Hematopoietic multipotent progenitor cell treated with erythropoietin and hydrocortisone succinate and interleukin-3 and kit ligand, for 17 days (in vitro differentiated cells): ENCODE measurements around the gene RPF1.
A peak's percentile ranks its signal among the peaks of the same experiment; 100 is the strongest.
"Not testable (repeated sequence)": the region's sequence is repeated elsewhere in the genome, so short reads cannot be mapped to it uniquely, and the experiment has no call there.

Experiments used
- DNase-seq: peaks from one replicate; pipeline ENCODE4 v3.0.0-alpha.2; 2015; ENCODE audit warnings: low spot score

The RPF1 gene

GRCh38 chr1:84493747-84494146 lies 14.7 kb downstream of the RPF1 start:
- no peak for DNase-seq

DNA sequence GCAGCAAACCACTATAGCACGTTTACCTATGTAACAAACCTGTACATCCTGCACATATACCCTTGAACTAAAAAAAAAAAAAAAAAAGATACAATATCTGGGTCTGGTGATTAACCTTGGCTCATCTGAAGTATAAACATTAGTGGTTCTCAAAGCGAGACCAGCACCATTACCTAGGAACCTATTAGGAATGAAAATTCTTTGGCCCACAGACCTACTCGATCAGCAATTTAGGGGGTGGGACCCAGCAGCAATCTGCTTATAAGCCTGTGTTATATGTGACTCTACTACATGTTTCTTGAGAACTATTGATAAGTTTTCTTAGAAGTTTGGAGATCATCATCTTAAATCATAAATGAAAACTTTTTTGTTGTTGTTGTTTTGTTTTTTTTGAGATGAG lies 17.4 kb downstream of the RPF1 start:
- no peak for DNase-seq

DNA sequence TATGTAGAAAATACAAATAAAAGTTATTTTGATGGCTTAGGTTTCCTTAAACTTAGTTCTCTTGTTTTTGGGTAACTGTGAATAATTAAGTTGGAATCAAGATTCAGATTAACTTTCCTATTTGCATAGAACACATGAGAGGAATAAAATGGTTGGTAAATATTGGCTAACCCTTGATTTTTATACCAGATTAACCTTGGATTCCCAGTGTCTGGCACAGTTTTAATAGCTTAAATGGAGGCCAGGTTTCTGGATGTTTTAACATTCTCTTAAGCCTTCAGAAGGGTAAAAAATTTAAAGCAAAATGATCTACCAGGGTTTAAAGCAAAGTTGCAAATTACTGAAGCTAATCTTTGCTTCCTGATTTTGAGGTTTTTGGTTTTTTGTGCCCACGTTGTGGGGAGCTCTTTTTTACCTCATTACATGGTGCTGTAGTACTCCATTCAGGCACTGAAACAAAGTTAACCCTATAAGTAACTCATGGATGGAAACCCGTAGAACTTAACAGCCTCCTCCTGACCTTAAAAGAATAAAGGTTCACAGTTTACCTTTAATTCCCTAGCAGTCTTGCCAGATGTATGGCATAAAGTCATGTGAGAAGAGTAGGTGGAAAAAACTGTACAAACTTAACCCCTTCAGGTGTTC lies 18.7 kb downstream of the RPF1 start:
- DNase-seq, result no peak

DNA sequence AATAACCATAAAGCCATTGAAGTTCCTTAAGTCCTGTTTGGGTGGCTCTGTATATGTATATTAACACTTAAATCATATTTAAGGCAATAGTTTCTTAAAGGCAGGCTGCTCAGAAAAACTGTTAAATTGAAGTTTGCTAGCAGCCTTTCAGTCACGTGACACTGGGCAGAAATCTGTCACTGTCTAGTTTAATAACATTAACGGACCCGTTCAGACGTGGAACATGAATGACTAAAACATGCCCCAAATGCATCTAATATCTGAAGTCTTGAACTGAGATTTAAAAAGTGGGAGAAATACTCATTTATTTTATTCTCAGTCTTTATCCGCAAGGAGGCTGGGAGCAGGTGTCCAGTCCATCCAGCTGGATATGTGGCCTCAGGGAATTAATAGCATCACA lies 23.9 kb downstream of the RPF1 start:
- no peak for DNase-seq

DNA sequence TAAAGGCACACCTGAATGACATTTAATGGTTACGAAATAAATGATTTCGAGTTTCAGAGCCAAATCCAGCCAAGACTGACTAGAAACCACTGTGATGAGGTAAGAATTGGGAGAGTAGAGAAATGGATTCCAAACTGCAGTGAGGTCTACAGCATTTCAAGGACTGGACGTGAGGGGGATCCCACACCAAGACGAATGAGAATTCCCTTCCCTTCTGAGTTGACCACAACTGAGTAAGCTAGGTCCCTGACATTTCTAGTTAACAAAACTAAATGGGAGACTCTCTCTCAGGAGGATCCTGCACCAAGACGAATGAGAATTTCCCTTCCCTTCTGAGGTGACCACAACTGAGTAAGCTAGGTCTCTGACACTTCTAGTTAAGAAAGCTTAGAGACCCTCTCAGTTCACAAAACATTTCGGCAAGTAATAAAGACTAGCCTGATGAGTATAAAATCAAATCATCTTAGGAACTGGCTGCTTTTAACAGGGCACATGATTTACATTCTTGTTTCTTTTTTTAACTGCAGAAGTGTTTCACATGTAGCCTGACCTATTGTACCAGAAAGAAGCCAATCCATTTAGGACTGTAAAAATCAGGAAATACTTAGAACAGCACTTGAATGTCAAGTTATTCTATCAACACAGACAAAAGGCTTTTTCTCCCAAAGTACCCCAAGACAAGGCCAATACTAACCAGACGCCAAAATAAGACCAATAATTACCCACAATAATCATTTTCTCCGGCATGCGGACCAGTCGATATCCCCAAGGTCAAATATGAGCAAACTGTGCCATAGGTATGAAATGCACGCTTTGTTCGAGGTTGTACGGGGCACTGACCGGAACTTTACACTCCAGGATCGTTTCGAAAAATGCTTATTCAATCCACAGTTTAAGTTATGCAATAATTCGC lies 25.8 kb downstream of the RPF1 start:
- DNase-seq, result peak; percentile 31

- DNase-seq, result no peak
These were observed 26.5 kb downstream of the RPF1 start for GRCh38 chr1:84505493-84506001.

- peak; percentile 98 for DNase-seq
These were observed 27.1 kb downstream of the RPF1 start, which contains the start of the genes GNG5 and SPATA1 for GRCh38 chr1:84506002-84506728. GNG5 (minus strand) TSS chr1:84506581; CDS start chr1:84506091, 490 bp downstream. SPATA1 (plus strand) TSS chr1:84506386; CDS start chr1:84516360, 9,974 bp downstream.

GRCh38 chr1:84506729-84507453 lies 27.8 kb downstream of the RPF1 start:
- no peak for DNase-seq

DNA sequence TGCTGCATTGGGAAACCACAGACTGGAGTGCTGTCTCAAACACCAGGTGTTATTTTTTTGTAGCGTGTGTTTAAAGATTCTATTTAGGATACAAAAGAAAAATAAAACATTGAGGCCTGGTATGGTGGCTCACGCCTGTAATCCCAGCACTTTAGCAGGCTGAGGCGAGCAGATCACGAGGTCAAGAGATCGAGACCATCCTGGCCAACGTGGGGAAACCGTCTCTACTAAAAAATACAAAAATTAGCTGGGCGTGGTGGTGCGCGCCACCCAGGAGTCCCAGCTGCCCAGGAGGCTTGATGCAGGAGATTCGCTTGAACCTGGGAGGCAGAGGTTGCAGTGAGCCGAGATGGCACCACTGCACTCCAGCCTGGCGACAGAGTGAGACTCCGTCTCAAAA lies 28.8 kb downstream of the RPF1 start:
- not testable (repeated sequence) for DNase-seq

- DNase-seq, result no peak
These were observed 29.4 kb downstream of the RPF1 start for GRCh38 chr1:84508510-84508909.

DNA sequence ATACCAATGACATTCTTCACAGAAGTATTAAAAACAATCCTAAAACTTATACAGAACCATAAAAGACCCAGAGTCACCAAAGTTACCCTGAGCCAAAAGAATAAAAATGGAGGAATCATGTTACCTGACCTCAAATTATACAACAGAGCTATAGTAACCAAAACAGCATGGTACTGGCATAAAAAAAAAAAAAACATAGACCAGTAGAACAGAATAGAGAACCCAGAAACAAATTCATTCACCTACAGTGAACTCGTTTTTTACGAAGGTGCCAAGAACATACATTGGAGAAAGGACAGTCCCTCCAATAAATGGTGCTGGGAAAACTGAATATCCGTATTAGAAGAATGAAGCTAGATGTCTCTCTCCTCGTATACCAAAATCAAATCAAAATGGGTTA lies 30.0 kb downstream of the RPF1 start:
- no peak for DNase-seq

- DNase-seq, result no peak
These were observed 31.1 kb downstream of the RPF1 start for GRCh38 chr1:84510165-84510564.

- no peak for DNase-seq
These were observed 31.6 kb downstream of the RPF1 start for GRCh38 chr1:84510668-84511067.

DNA sequence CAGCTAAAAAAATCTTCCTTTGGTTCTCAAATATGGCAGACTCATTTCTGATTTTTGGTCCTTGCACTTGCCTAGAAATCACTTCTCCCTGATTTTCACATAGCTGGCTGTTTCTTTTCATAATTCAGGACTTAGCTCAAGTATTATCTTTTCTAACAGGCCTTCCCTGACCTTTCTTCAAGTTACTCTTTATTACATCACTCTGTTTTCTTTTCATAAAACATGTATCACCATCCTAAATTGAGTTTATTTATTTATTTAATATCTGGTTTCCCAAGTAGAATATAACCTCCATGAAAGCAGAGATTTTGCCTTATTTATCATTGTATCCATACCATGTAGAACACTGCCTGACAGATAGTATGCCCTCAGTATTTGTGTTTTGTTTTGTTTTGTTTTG lies 45.5 kb downstream of the RPF1 start:
- no peak for DNase-seq

DNA sequence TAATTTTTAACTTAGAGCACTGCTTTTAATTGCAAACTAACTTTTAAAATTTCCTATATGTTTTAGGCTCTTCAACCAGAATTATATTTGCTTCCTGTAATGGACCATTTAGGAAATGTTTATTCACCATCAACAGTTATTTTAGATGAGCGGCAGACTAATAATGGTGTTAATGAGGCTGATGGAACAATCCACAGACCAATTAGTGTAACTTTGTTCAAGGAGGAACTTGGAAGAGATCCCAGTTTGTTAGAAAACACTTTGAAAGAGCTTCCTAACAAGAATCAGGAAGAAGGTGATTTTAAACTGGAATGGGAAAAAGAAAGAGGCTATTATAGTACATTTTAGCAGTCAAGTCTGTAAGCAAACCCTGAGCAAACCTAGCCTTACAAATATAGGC lies 46.7 kb downstream of the RPF1 start:
- no peak for DNase-seq

- no peak for DNase-seq
These were observed 59.5 kb downstream of the RPF1 start for GRCh38 chr1:84538599-84538998.

DNA sequence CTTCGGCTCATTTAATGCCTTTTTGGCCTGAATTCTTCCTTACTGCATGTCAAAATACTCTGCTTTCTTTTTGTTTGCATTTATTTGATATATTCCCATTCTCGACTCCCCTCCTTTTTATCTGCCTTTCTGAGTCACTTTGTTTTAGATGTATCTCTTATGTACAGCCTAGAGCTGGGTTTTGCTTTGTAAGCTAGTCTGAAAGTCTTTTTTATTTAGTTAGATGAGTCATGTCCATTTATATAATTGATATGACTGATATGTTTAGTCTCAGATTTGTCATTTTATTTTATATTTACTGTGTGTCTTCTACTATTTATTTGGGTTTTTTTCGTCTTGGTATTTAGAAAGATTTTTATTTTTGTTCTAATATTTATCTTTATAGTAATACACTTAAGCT lies 60.9 kb downstream of the RPF1 start:
- DNase-seq, result no peak

DNA sequence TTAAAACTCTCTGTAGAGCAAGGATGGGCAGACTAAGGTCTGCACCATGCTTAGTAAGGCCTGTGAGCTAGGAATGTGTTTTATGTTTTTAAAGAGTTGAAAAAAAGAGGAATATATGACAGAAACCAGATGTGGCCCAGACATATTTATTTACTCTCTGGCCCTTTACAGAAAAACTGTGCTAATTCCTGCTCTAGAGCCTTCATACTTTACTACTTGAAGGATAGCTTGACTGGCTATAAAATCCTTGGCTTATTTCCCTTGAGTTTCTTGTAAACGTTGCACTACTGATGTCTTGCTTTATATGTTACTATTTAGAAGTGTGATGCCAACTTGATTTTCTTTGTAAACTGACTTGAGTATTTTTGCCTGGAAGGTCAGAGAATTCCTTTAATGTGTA lies 61.7 kb downstream of the RPF1 start:
- no peak for DNase-seq

DNA sequence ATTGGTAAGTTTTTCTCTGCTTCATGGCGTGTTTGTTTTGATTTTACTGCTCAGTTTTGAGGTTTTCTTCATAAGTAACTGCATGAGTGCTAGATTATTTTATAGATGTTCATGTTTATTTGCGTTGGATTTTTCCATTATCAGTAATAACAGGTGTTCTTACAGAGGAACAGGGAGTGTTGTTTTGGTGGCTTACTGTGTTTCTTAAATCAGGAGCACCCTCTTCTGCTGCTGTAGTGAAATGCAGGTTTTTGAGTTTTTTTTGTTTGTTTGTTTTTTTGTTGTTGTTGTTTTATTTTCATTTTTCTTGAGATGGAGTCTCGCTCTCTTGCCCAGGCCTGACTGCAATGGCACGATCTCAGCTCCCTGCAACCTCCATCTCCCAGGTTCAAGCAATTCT lies 62.6 kb downstream of the RPF1 start:
- DNase-seq, result peak; percentile 57
